ENCODE measurements around the gene NUMB. TPM values are rescaled to one million over a fixed set of nuclear protein-coding genes. Genes with fewer than 3 reads are reported as not detected.

The NUMB gene
- total RNA-seq, 1 experiment from 2014 or later = 46.5 TPM

DNA sequence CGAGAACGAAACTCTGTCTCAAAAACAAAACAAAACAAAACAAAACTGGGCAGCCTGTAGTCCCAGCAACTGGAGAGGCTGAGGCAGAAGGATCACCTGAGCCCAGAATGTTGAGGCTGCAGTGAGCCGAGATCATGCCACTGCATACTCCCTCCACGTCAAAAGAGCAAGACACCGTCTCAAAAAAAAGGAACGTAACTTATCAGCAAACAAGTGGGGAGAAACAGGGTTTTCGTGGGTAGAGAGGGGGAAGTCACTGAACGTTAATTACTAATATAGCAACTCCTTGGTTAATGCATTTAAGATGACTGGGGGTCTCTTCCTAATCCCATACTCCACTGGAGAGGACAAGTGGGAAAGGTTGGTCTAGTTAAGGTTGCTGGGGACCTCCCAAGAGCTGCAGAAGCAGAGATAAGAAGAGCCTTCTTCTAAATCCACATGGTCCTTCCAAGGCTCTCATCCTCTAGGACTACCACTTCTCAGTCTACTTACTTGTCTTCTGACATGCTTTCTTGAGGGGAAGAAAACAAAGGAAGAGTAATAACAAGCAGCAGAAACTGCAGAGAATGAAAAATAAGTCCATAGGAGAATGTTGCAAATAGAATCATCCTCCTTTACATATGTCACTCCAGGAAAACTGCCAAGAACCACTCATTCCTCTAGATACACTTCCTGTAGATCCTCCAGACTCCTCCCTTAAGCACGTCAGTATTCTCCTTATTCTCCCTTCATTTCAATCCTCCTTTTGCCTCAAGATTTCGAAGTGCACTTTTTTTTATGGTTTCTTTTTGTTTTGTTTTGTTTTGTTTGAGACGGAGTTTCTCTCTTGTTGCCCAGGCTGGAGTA is 5.8 kb downstream of the NUMB start:
- Histone ChIP-seq H4K91ac (ENCODE audit: insufficient read length, low read depth, low read length) (no peak overlapping the region), H3K56ac (ENCODE audit: insufficient read length, low read depth, low read length) (no peak overlapping the region), H2BK15ac (ENCODE audit: low read depth, low read length) (no peak overlapping the region), H3K4me1 (ENCODE audit: insufficient read depth, low read length) (no peaks in the 10 kb centered on the region; the same call in 1 of the 2 replicates), H2AFZ (ENCODE audit: low read length) (no peak overlapping the region), H3K4me2 (ENCODE audit: insufficient read depth, insufficient read length, low read length) (no peak overlapping the region), H3K9ac (ENCODE audit: extremely low read depth, insufficient read length, low read length) (no peak overlapping the region), H3K14ac (ENCODE audit: insufficient read depth, low read length) (no peak overlapping the region), H3K79me2 (ENCODE audit: insufficient read depth, low read length) (peaks cover 8% of the 10 kb centered on the region; the same call in 1 of the 2 replicates), H3K79me1 (ENCODE audit: insufficient read depth, low read depth, low read length, poor library complexity, severe bottlenecking) (no peaks in the 10 kb centered on the region), H3T11ph (ENCODE audit: low read length) (no peak overlapping the region), H3K23ac (ENCODE audit: insufficient read length, low read depth, low read length) (no peak overlapping the region), H3K9me3 (ENCODE audit: control insufficient read depth, low read depth, low read length) (no peaks in the 10 kb centered on the region), H4K8ac (replicated peaks; ENCODE audit: insufficient read length, low read depth, low read length) (no peak overlapping the region), H2BK5ac (ENCODE audit: insufficient read length, low read length) (no peak overlapping the region), H3K18ac (ENCODE audit: insufficient read length, low read depth, low read length) (no peak overlapping the region), H2BK120ac (ENCODE audit: low read depth, low read length, poor library complexity, severe bottlenecking) (no peak overlapping the region), H3K27me3 (ENCODE audit: insufficient read depth, low read length) (no peaks in the 10 kb centered on the region), H2BK12ac (ENCODE audit: insufficient read length, low read depth, low read length) (no peak overlapping the region), H4K5ac (ENCODE audit: insufficient read length, low read depth, low read length) (no peak overlapping the region), H3K23me2 (ENCODE audit: insufficient read length, low read depth, low read length, poor library complexity, severe bottlenecking) (peaks cover 6% of the 10 kb centered on the region), H3K4ac (ENCODE audit: low read depth, low read length) (no peak overlapping the region), H2AK5ac (ENCODE audit: insufficient read length, low read length) (no peak overlapping the region), H2BK20ac (ENCODE audit: low read depth, low read length, poor library complexity, severe bottlenecking) (no peak overlapping the region), H4K20me1 (ENCODE audit: control insufficient read depth, insufficient read depth, insufficient read length) (no peaks in the 10 kb centered on the region), H3K27ac (ENCODE audit: insufficient read length, low read depth, low read length) (no peak overlapping the region)
- no peak for DNase-seq
- H3K27ac Mint-ChIP-seq = peak overlapping the region in 2 of 3 experiments; percentile 6 to 59; a peak in 2 of 7 replicates
- no CpG with 5 or more reads among the region's 11 CpGs for WGBS (ENCODE audit: extremely low coverage, insufficient read length, low lambda C conversion rate)
- H3K27me3 Mint-ChIP-seq (ENCODE audit: low read depth) = no peaks in the 10 kb centered on the region
- TF ChIP-seq, protein P1, sequence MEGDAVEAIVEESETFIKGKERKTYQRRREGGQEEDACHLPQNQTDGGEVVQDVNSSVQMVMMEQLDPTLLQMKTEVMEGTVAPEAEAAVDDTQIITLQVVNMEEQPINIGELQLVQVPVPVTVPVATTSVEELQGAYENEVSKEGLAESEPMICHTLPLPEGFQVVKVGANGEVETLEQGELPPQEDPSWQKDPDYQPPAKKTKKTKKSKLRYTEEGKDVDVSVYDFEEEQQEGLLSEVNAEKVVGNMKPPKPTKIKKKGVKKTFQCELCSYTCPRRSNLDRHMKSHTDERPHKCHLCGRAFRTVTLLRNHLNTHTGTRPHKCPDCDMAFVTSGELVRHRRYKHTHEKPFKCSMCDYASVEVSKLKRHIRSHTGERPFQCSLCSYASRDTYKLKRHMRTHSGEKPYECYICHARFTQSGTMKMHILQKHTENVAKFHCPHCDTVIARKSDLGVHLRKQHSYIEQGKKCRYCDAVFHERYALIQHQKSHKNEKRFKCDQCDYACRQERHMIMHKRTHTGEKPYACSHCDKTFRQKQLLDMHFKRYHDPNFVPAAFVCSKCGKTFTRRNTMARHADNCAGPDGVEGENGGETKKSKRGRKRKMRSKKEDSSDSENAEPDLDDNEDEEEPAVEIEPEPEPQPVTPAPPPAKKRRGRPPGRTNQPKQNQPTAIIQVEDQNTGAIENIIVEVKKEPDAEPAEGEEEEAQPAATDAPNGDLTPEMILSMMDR (conservative IDR thresholded peaks at IDR 0.05) = no peak
- H3K36me3 Mint-ChIP-seq (ENCODE audit: insufficient read depth in 1 of 3, low read depth in 3 of 3) = no peaks in the 10 kb centered on the region
- no peak overlapping the region for H3K4me3 Mint-ChIP-seq
- peaks cover 13% of the 10 kb centered on the region in 2 experiments for H3K4me1 Mint-ChIP-seq
- H3K9me3 Mint-ChIP-seq = no peaks in the 10 kb centered on the region
